NCI-H2227 treated with DMSO at 0.1 percent for 48 hours (cell line): ENCODE measurements around the gene C1orf122.

Experiments
- DNase-seq: peaks from one replicate; lab custom pipeline; 2025; lab: John Stamatoyannopoulos, UW

C1orf122 gene

DNA sequence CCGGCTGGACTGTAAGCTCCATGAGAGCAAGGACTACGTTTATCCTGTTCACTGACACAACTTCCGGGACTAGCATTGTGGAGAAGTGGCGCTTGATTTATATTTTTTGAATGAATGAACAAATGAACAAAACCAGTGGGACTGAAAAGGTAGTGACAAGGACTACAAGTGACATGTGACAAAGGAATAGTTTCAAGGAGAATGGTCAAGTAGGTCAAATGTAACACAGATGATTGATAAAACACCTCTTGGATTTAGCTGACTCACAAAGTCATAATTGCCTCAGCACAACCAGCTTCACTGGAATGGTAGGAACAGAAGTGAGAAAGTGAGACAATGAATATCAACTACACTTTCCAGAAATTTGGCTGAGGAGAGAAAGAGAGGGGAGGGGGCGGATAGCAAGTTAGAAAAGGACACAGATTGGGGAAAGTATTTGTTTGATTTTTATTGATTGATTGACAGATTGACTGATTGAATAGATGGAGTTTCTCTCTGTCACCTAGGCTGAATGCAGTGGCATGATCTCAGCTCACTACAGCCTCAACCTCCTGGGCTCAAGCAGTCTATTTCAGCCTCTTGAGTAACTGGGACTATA, 37.6 kb downstream of the C1orf122 start:
- no peak for DNase-seq

DNA sequence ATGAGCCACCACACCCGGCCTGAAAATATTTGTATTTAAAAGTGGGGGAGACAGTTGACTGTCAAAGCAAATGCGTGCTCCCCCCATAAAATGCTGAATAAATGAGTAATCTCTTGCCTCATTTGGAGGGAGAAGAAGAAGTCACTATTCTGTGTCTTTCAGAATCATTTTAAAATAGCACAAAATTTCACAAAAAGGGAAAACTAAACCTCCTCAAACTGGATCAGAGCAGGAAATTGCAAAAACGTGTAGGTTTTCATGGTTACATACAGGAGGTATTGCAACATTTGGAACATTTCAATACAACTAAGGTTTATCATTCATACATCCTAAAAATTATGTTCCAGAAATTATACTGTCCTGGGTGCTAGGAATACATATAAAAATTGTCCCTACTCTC, 38.2 kb downstream of the C1orf122 start:
- DNase-seq = no peak

DNA sequence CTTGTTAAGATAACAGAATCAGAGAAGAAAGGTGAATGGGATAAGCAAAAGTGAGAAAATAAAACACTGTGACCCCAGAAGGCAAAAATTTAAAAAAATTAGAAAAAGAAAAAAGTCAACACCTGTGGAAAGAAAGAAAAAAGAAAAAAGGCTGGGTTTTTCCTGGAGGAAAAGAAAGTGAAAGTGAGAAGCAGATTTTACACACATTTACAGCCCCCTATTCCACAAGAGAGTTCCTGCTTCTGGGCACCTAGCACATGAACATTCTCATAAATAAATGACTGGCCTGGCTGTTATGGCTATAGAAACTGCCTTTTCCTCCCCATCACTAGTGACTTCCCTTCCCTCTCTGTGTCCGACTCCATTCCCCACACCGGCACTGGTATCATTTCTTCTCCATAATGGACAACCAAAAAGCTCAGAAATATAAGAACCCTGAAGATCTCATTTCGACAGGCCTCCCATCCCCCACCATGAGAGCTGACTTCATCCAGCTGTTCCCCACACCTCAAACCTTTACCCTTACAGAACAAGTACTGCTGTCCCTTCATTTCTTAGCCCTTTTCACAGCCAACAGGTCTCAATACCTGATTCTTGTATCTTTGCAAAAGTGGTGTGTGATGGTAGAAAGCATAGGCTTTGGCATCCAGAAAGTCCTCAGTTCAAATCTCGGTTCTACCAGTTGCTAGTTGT, 39.2 kb downstream of the C1orf122 start:
- DNase-seq = no peak

DNA sequence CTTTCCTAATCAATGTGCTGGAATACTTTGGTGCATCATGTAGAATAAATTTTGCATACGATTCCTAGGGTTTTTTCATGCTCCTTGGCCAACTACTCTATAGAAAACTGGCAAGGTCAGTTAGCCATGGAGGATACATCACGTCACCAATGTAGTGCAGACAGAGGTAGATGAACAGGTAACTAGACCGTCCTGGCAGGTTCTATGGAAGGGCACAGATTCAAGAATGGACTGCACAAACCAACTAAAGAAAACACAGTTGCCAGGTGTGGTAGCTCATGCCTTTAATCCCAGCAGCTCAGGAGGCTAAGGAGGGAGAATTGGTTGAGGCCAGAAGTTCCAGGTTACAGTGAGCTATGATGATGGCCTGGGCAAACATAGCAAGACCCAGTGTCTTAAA, 41.9 kb downstream of the C1orf122 start:
- no peak for DNase-seq

GRCh38 chr1:37850352-37850955, 42.9 kb downstream of the C1orf122 start:
- no peak for DNase-seq

- DNase-seq = no peak
Observed at GRCh38 chr1:37851262-37851661, 43.7 kb downstream of the C1orf122 start.

- no peak for DNase-seq
Observed at GRCh38 chr1:37851782-37852210, 44.2 kb downstream of the C1orf122 start.

GRCh38 chr1:37853157-37853556, 45.6 kb downstream of the C1orf122 start:
- no peak for DNase-seq

DNA sequence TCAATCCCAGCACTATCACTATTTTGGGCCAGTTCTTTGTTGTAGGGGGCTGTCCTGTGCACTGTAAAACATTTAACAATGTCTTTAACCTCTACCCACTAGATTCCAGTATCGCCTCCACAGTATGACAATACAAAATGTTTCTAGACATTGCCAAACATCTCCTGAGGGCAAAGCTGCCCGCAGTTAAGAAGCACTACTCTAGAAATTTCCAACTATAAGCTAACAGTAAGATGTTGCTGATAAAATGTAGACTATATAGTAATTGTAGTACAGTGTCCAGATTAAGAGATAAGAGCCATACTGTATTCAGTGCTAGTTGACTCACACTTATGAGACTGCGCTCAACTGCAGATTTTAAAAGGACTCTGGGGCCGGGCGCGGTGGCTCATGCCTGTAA, 46.8 kb downstream of the C1orf122 start:
- no peak for DNase-seq
